Spinal cord (tissue), 10 donors: Measurements from ENCODE around the gene LAMB3. TPM values are rescaled to one million over a fixed set of nuclear protein-coding genes. Genes with fewer than 3 reads are reported as not detected.
A peak's percentile ranks its signal among the peaks of the same experiment; 100 is the strongest.

Experiments
- DNase-seq, 6 donors: peaks; one replicate each; pipeline versions ENCODE4 v3.0.0 to v3.0.0-alpha.2; 2013 to 2015; ENCODE audit warnings: low spot score in 6 of 6, low read depth in 4 of 6
- H3K27ac ChIP-seq: one replicate; pipeline ENCODE4 v1.5.1; 2013; ENCODE audit warnings: low read depth, low read length, control low read depth
- H3K27me3 ChIP-seq: one replicate; pipeline ENCODE4 v1.6.1; 2013; ENCODE audit warnings: low read length; ENCODE audit not compliant: control insufficient read depth, insufficient read depth
- H3K36me3 ChIP-seq: one replicate; pipeline ENCODE4 v1.6.1; 2013; ENCODE audit warnings: low read length; ENCODE audit not compliant: control insufficient read depth, insufficient read depth
- H3K4me1 ChIP-seq: one replicate; pipeline ENCODE4 v1.6.1; 2013; ENCODE audit warnings: low read length; ENCODE audit not compliant: control insufficient read depth, insufficient read depth
- H3K4me3 ChIP-seq: one replicate; pipeline ENCODE4 v1.5.1; 2013; ENCODE audit warnings: low read depth, low read length, control low read depth
- H3K9me3 ChIP-seq: one replicate; pipeline ENCODE4 v1.6.1; 2013; ENCODE audit warnings: low read length; ENCODE audit not compliant: control insufficient read depth, insufficient read depth
- WGBS: methylation state at CpG from one replicate; pipeline ENCODE4 v1.1.5; 2013; ENCODE audit warnings: missing lambda C conversion rate; ENCODE audit not compliant: insufficient coverage; 5-methylcytosine and 5-hydroxymethylcytosine counted together
- polyA plus RNA-seq, 2 donors: library from polyadenylated mRNA; unstranded; fragments of 120-200 nt; gene quantifications; one replicate each; pipeline ENCODE4 v1.2.1, GENCODE V29; 2013; ENCODE audit not compliant: insufficient read length in 2 of 2
- total RNA-seq, 2 donors: library from RNA; depleted of rRNA in 1 of 2; stranded (reverse); fragments of 120-200 nt in 1 of 2; fragments of >200 nt in 1 of 2; gene quantifications; one replicate each; pipeline versions ENCODE4 v1.2.3 to v1.2.4, GENCODE V29; 2013 to 2014
- donor health status: healthy.

LAMB3 gene
- total and polyA plus RNA-seq, 4 donors = 0.89 to 6.0 (median 2.7) TPM

- Histone ChIP-seq H3K27me3 (no peaks in the 10 kb centered on the region), H3K9me3 (no peaks in the 10 kb centered on the region), H3K36me3 (no peaks in the 10 kb centered on the region), H3K4me3 (no peak overlapping the region), H3K27ac (no peak overlapping the region), H3K4me1 (no peaks in the 10 kb centered on the region)
- WGBS = 41% methylated on average over 6 of the region's 12 CpGs
- DNase-seq = peak in 3 of 6 donors; percentile 54 to 84 (median 83)
Measured at GRCh38 chr1:209576392-209577197, 75.6 kb downstream of the LAMB3 start.

DNA sequence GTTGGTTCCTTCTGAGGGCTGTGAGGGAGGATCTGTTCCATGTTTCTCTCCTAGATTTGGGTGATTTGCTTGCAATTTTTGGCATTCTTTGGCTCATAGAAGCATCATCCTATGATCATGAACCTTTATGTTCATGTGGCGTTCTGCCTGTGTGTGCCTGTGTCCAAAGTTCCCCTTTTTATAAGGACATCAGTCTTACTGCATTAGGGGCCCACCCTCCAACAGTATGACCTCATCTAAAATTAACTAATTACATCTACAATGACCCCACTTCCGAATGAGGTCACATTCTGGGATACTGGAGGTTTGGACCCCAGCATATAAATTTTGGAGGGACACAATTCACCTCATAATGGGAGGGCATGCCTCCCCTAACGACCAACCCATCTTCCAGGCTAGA is 81.5 kb downstream of the LAMB3 start:
- DNase-seq = no peak
- Histone ChIP-seq H3K27ac (no peak overlapping the region), H3K9me3 (no peaks in the 10 kb centered on the region), H3K4me3 (no peak overlapping the region), H3K27me3 (peaks cover 5% of the 10 kb centered on the region), H3K4me1 (peaks cover 2% of the 10 kb centered on the region), H3K36me3 (no peaks in the 10 kb centered on the region)
- WGBS = 68% methylated on average over 2 of the region's 3 CpGs

- no peaks in the 10 kb centered on the region for H3K9me3 ChIP-seq
- H3K36me3 ChIP-seq = no peaks in the 10 kb centered on the region
- H3K27ac ChIP-seq = no peak overlapping the region
- 26% methylated on average over 9 of the region's 9 CpGs for WGBS
- DNase-seq = peak in 5 of 6 donors; percentile 55 to 96 (median 75)
- peaks cover 5% of the 10 kb centered on the region for H3K27me3 ChIP-seq
- peak overlapping the region; percentile 7 for H3K4me3 ChIP-seq
- peaks cover 9% of the 10 kb centered on the region for H3K4me1 ChIP-seq
Measured at GRCh38 chr1:209569455-209570207, 82.6 kb downstream of the LAMB3 start.

- Histone ChIP-seq H3K4me3 (no peak overlapping the region), H3K36me3 (no peaks in the 10 kb centered on the region), H3K27ac (no peak overlapping the region), H3K27me3 (peaks cover 5% of the 10 kb centered on the region), H3K4me1 (peaks cover 13% of the 10 kb centered on the region), H3K9me3 (no peaks in the 10 kb centered on the region)
- no CpG with 5 or more reads among the region's 1 CpG for WGBS
- no peak for DNase-seq
Measured at GRCh38 chr1:209567698-209568175, 84.5 kb downstream of the LAMB3 start.

- peak in 5 of 6 donors; percentile 79 to 98 (median 85) for DNase-seq
- H3K9me3 ChIP-seq = no peaks in the 10 kb centered on the region
- 28% methylated on average over 9 of the region's 15 CpGs for WGBS
- peaks cover 5% of the 10 kb centered on the region for H3K27me3 ChIP-seq
- H3K27ac ChIP-seq = no peak overlapping the region
- peaks cover 13% of the 10 kb centered on the region for H3K4me1 ChIP-seq
- H3K4me3 ChIP-seq = no peak overlapping the region
- no peaks in the 10 kb centered on the region for H3K36me3 ChIP-seq
Measured at GRCh38 chr1:209565759-209566678, 86.2 kb downstream of the LAMB3 start.

Other genes with a start within 250 kb of the LAMB3 start
- gene CAMK1G, start 68.7 kb downstream of the LAMB3 start, total RNA-seq = 1 to 10 TPM; 2.1 to 6.8 TPM
- gene CAMK1G, start 68.7 kb downstream of the LAMB3 start, polyA plus RNA-seq = 10 to 100 TPM; 10.7 to 10.8 TPM
- gene G0S2, start 23.0 kb upstream of the LAMB3 start, total RNA-seq = 1 to 10 TPM; 1.7 to 6.1 TPM
- 1 to 10 TPM; 6.0 to 6.3 TPM for gene G0S2, start 23.0 kb upstream of the LAMB3 start, polyA plus RNA-seq
- gene HSD11B1, start 52.4 kb upstream of the LAMB3 start, total RNA-seq = under 1 TPM; 0.22 to 0.40 TPM
- under 1 TPM; 0.38 to 0.75 TPM for gene HSD11B1, start 52.4 kb upstream of the LAMB3 start, polyA plus RNA-seq
- gene TRAF3IP3, start 103.6 kb upstream of the LAMB3 start, total RNA-seq = 1 to 10 TPM; 1.1 to 2.8 TPM
- gene TRAF3IP3, start 103.6 kb upstream of the LAMB3 start, polyA plus RNA-seq = 1 to 10 TPM in 1 of 2 donors, under 1 TPM in 1; 0.95 to 1.8 TPM
- gene C1orf74, start 132.1 kb upstream of the LAMB3 start, total RNA-seq = 1 to 10 TPM; 2.6 to 3.6 TPM
- 1 to 10 TPM; 2.0 to 2.3 TPM for gene C1orf74, start 132.1 kb upstream of the LAMB3 start, polyA plus RNA-seq
- gene IRF6, start 153.7 kb upstream of the LAMB3 start, total RNA-seq = 1 to 10 TPM in 1 of 2 donors, under 1 TPM in 1; 0.99 to 2.8 TPM
- 1 to 10 TPM; 1.2 TPM for gene IRF6, start 153.7 kb upstream of the LAMB3 start, polyA plus RNA-seq
- 1 to 10 TPM; 7.6 to 9.0 TPM for gene UTP25, start 175.5 kb upstream of the LAMB3 start, total RNA-seq
- 1 to 10 TPM; 6.5 to 7.2 TPM for gene UTP25, start 175.5 kb upstream of the LAMB3 start, polyA plus RNA-seq